Gastrocnemius medialis (tissue), 4 donors: ENCODE measurements around the gene GGPS1.
A peak's percentile ranks its signal among the peaks of the same experiment; 100 is the strongest.

Experiments used
- POLR2A ChIP-seq, 2 donors: fragments of 450-650 bp; IDR thresholded peaks; one replicate each; pipeline ENCODE4 v1.6.1; 2017; ENCODE audit warnings: antibody characterized with exemption in 2 of 2, mild to moderate bottlenecking in 2 of 2, moderate library complexity in 2 of 2
- TF ChIP-seq, protein P1 (sequence below), 5 experiments: fragments of 450-650 bp in 3 of 5; fragments of 200-600 bp in 2 of 5; sonication (generic) in 2 of 5; IDR thresholded peaks in 4 of 5; conservative IDR thresholded peaks in 1 of 5; 1 replicate in 4 of 5; 2 replicates in 1 of 5; pipeline ENCODE4 v1.5.1; 2016 to 2019; ENCODE audit warnings: antibody characterized with exemption in 5 of 5, mild to moderate bottlenecking in 3 of 5, moderate library complexity in 3 of 5

DNA sequence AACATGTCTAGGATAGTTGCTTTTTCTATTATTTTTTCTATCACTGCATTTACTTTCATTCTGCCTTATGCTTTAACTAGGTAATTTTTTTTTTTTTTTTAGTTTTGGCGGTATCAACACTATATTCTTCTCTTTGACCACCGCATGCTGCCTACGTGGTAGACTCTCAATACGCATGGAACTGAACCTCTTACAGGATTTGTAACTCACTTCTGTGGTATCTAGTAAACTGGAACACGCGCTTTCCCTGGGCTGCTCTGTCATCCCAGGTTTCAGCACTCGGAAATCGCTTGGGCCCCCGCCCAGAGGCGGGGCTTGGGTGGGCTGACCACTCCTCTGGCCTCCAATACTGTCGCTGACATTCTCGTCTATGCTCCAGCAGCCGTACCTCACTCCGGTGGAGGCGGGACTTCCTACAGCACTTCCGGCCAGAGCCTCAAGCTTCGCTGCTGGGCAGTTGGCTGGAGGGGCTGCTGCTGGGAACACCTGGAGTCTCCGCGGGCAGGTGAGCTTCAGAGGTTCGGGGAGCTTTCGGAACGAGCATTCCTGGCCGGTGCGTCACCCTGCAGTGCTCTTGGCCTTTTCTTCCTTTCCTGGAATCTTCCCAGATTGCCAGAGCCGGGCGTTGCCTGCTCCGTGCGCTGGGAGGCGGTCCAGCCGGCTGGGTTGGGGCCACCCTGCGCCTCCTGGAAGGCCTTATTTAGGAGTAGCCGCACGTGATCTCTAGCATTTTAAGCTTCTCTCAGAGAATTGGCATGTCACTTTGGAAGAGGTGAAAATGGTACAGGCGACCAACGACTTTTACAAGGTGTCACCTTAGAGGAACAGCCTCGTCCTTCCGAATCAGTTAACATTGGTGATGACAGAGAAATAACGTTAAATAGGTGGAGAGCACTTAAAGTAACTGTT lies 38.9 kb downstream of the GGPS1 start, which contains the start of gene TBCE:
- TF ChIP-seq, protein P1, sequence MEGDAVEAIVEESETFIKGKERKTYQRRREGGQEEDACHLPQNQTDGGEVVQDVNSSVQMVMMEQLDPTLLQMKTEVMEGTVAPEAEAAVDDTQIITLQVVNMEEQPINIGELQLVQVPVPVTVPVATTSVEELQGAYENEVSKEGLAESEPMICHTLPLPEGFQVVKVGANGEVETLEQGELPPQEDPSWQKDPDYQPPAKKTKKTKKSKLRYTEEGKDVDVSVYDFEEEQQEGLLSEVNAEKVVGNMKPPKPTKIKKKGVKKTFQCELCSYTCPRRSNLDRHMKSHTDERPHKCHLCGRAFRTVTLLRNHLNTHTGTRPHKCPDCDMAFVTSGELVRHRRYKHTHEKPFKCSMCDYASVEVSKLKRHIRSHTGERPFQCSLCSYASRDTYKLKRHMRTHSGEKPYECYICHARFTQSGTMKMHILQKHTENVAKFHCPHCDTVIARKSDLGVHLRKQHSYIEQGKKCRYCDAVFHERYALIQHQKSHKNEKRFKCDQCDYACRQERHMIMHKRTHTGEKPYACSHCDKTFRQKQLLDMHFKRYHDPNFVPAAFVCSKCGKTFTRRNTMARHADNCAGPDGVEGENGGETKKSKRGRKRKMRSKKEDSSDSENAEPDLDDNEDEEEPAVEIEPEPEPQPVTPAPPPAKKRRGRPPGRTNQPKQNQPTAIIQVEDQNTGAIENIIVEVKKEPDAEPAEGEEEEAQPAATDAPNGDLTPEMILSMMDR (IDR thresholded peaks at IDR 0.05 in 4 of 5, conservative IDR thresholded peaks at IDR 0.05 in 1 of 5): peak in 2 of 5 experiments; percentile 17 to 19
- TF ChIP-seq POLR2A (IDR thresholded peaks at IDR 0.05): peak; percentile 86 to 94
